ENCODE results near the gene KCTD11.

KCTD11 gene

DNA sequence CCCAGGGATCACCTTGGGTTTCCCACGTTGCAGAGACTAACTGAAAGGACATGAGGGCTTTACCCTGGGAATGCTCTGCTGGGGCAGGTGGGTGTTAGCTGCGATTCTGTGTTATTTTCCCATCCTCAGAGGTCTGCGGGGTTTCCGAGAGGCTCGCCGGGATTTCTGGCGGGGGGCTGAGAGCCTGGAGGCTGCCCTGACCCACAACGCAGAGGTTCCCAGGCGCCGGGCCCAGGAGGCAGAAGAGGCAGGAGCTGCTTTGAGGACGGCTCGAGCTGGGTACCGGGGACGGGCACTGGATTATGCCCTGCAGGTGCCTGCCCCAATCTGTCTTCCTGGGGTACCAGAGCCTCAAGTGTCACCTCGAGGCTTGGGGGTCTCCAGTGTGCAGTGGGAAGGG is 8.7 kb upstream of the KCTD11 start:
- no peak for TF ChIP-seq POLR2A (IDR thresholded peaks at IDR 0.05; ENCODE audit: low read depth, low read length)
- FAIRE-seq, result no peak

DNA sequence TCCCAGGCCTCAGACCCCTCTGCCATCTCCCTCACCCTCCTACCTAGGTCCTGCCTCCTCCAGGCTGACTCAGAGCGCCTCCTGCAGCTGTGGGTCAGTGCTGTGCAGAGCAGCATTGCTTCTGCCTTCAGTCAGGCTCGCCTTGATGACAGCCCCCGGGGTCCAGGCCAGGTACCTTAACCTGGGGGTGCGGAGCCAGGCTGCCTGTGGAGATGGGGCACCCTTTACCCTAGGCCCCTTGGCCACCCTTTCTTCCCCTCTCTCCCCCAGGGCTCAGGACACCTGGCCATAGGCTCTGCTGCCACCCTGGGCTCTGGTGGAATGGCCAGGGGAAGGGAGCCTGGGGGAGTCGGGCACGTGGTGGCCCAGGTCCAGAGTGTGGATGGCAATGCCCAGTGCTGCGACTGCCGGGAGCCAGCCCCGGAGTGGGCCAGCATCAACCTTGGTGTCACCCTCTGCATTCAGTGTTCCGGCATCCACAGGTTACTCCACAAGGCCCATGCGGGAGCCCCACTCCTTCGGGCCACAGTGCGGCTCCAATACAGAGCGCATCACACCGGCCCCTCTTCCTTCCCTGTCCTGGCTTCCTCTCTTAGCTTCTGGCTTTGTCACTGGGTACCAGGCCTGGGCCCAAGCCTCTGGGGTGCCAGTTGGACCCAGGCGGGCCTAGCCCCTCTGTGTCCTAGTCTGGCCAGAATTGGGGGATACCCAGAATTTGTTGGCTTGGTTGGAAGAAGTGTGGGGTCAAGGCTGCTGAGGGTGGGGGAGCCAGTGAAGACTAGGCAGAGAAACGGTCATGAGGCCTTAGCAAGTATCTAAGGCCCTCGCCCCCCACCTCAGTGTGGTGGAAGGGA is 5.0 kb upstream of the KCTD11 start:
- no peak for DNase-seq (ENCODE audit: insufficient read length, low spot score)
- no peak for FAIRE-seq
- TF ChIP-seq POLR2A (IDR thresholded peaks at IDR 0.05; ENCODE audit: low read depth, low read length), result no peak

More for the DNA sequence above, 8.7 kb upstream of the KCTD11 start:
- DNase-seq (ENCODE audit: insufficient read length, low spot score), result no peak

GRCh38 chr17:7347630-7348477 is 4.1 kb upstream of the KCTD11 start:
- no peak for FAIRE-seq
- no peak for DNase-seq (ENCODE audit: insufficient read length, low spot score)
- TF ChIP-seq POLR2A (IDR thresholded peaks at IDR 0.05; ENCODE audit: low read depth, low read length), result no peak

- DNase-seq (ENCODE audit: insufficient read length, low spot score), result no peak
- FAIRE-seq, result no peak
- no peak for TF ChIP-seq POLR2A (IDR thresholded peaks at IDR 0.05; ENCODE audit: low read depth, low read length)
Measured at GRCh38 chr17:7348478-7349242, 3.3 kb upstream of the KCTD11 start.

- DNase-seq (ENCODE audit: insufficient read length, low spot score) (no peak), FAIRE-seq (no peak)
- TF ChIP-seq POLR2A (IDR thresholded peaks at IDR 0.05; ENCODE audit: low read depth, low read length), result no peak
Measured at GRCh38 chr17:7352503-7352889, 534 bp downstream of the KCTD11 start.

- no peak for FAIRE-seq
- TF ChIP-seq POLR2A (IDR thresholded peaks at IDR 0.05; ENCODE audit: low read depth, low read length), result no peak
- DNase-seq (ENCODE audit: insufficient read length, low spot score), result no peak
Measured at GRCh38 chr17:7352910-7353635, 1.1 kb downstream of the KCTD11 start.

DNA sequence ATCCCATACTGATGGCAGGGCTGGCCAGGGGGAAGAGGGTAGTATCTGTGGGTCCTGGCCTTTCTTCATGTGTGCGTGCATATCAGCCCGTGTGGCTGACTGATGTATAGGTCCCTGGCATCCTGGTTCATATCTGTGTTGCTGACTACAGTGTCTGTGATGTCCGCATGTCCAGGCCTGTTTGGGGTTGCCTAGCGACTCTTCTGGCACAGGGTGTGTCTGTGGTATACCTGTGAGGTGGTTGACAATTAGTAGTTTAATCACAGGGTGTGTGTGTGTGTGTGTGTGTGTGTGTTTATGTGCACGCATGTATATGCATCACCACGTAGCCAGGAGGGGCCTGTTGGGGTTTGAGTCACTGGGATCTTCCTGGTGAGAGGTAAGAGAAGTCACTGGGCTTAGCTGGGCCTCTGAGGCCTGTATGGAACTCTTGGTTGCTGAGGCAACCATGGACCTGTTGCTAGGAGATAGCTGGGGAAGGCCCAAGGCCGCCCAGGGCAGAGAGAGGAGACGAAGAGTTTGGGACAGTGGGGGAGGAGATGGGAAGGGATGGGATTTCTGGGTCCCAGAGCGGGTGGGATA is 2.4 kb downstream of the KCTD11 start:
- FAIRE-seq (no peak), DNase-seq (ENCODE audit: insufficient read length, low spot score) (peak; percentile 50)

DNA sequence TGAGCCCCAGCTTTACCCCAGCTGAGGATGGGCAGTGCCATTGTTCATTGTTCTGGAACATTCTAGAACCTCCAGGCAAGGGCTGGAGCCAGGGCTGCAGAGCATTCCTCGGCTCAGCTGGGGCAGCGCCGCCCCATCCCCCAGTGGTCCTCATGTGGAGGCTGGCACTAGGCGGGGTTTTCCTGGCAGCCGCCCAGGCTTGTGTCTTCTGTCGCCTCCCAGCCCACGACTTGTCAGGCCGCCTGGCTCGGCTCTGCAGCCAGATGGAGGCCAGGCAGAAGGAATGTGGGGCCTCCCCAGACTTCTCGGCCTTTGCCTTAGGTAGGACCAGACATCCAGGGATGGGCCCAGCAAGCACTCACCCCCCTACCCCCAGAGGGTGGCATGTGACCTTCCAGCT is 3.1 kb downstream of the KCTD11 start, which contains the start of gene TMEM95:
Gene TMEM95, plus strand, starts transcription at position 104 of the 400 bp plus-strand sequence. Its CDS starts 49 bp downstream, at position 153.
- no peak for FAIRE-seq
- no peak for DNase-seq (ENCODE audit: insufficient read length, low spot score)
- TF ChIP-seq POLR2A (IDR thresholded peaks at IDR 0.05; ENCODE audit: low read depth, low read length), result no peak

More for the DNA sequence above, 2.4 kb downstream of the KCTD11 start:
- no peak for TF ChIP-seq POLR2A (IDR thresholded peaks at IDR 0.05; ENCODE audit: low read depth, low read length)

DNA sequence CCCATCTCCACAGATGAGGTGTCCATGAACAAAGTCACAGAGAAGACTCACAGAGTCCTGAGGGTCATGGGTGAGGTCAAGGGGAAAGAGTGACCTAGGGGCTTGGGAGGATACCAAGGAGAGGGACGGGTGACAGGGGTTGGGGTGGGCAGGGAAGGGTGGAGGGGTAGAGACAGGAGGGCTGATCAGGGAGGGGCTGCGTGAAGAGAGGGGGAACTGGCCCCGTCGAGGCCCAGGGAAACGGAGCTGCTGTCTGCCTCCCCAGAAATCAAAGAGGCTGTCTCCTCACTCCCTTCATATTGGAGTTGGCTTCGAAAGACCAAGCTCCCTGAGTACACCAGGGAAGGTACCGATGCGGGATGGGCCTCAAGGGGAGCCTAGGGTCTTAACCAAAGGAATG is 3.6 kb downstream of the KCTD11 start:
- DNase-seq (ENCODE audit: insufficient read length, low spot score) (no peak), FAIRE-seq (no peak)
- no peak for TF ChIP-seq POLR2A (IDR thresholded peaks at IDR 0.05; ENCODE audit: low read depth, low read length)

GRCh38 chr17:7356072-7356549 is 4.1 kb downstream of the KCTD11 start:
- FAIRE-seq (peak; percentile 58), DNase-seq (ENCODE audit: insufficient read length, low spot score) (peak; percentile 84)
- TF ChIP-seq POLR2A (IDR thresholded peaks at IDR 0.05; ENCODE audit: low read depth, low read length), result no peak

DNA sequence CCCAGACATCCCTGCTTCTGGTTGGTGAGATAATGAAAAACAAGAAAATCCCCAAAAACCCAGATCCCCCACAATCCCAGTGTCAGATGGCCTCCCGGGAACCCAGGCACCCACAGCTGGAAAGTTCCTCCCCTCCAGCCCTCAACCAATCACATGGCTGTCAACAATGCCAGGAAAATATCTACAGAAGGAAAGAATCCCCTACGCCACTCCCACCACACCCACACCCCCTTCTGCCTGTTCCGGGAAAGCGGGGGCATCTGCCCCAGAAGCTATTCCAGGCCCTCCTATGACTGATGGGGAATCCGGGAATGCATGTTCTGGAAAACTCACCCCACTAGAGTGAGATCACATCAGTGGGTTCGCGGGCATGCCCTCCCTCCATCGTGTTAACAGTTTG is 4.8 kb downstream of the KCTD11 start:
- TF ChIP-seq POLR2A (IDR thresholded peaks at IDR 0.05; ENCODE audit: low read depth, low read length), result no peak
- FAIRE-seq (no peak), DNase-seq (ENCODE audit: insufficient read length, low spot score) (no peak)

- FAIRE-seq (no peak), DNase-seq (ENCODE audit: insufficient read length, low spot score) (no peak)
- no peak for TF ChIP-seq POLR2A (IDR thresholded peaks at IDR 0.05; ENCODE audit: low read depth, low read length)
Measured at GRCh38 chr17:7357381-7357780, 5.4 kb downstream of the KCTD11 start.

GRCh38 chr17:7361906-7362305 is 9.9 kb downstream of the KCTD11 start:
- no peak for TF ChIP-seq POLR2A (IDR thresholded peaks at IDR 0.05; ENCODE audit: low read depth, low read length)
- no peak for FAIRE-seq

More at GRCh38 chr17:7361906-7362305, 9.9 kb downstream of the KCTD11 start:
- DNase-seq (ENCODE audit: insufficient read length, low spot score), result no peak

All from H54 (cell line).